Immature natural killer cell (primary cell): ENCODE measurements around the gene NEO1. TPM values are rescaled to one million over a fixed set of nuclear protein-coding genes. Genes with fewer than 3 reads are reported as not detected.

Experiments used
- DNase-seq, 3 donors: peaks; one replicate each; pipeline ENCODE4 v3.0.0; 2022; ENCODE audit warnings: mixed read lengths in 1 of 3
- H3K27ac Mint-ChIP-seq, 6 donors: one replicate each; pipeline ENCODE4 v1.8.0; 2020; ENCODE audit warnings: mixed read lengths in 6 of 6, mild to moderate bottlenecking in 5 of 6, inconsistent platforms in 4 of 6, moderate library complexity in 3 of 6
- H3K27me3 Mint-ChIP-seq, 3 donors: one replicate each; pipeline ENCODE4 v1.8.0; 2020 to 2021; ENCODE audit warnings: low read depth in 3 of 3, mild to moderate bottlenecking in 3 of 3, mixed read lengths in 3 of 3, moderate library complexity in 3 of 3, inconsistent platforms in 1 of 3
- H3K36me3 Mint-ChIP-seq, 3 donors: one replicate each; pipeline ENCODE4 v1.8.0; 2020; ENCODE audit warnings: mixed read lengths in 3 of 3, inconsistent platforms in 2 of 3, mild to moderate bottlenecking in 2 of 3
- H3K4me1 Mint-ChIP-seq, 2 donors: one replicate each; pipeline ENCODE4 v1.8.0; 2020; ENCODE audit warnings: inconsistent platforms in 2 of 2, mild to moderate bottlenecking in 2 of 2, mixed read lengths in 2 of 2, moderate library complexity in 1 of 2
- H3K4me3 Mint-ChIP-seq, 5 donors: one replicate each; pipeline ENCODE4 v1.8.0; 2020; ENCODE audit warnings: mild to moderate bottlenecking in 5 of 5, mixed read lengths in 5 of 5, inconsistent platforms in 3 of 5, moderate library complexity in 3 of 5
- H3K9me3 Mint-ChIP-seq, 6 donors: one replicate each; pipeline ENCODE4 v1.8.0; 2020; ENCODE audit warnings: mild to moderate bottlenecking in 6 of 6, mixed read lengths in 6 of 6, inconsistent platforms in 4 of 6, moderate library complexity in 3 of 6
- polyA plus RNA-seq, 3 donors: library from polyadenylated mRNA; unstranded; fragments of 300-500 nt; fragmentation: Illumina TruSeq; gene quantifications; one replicate each; pipeline ENCODE4 v1.2.3, GENCODE V29; 2021

Gene NEO1
- 1 to 10 TPM; 2.2 to 6.0 (median 2.4) TPM for polyA plus RNA-seq

GRCh38 chr15:73051807-73052652 lies at the start of gene NEO1:
TSS of gene NEO1 (plus strand) at chr15:73052463. CDS start at chr15:73052676, 213 bp downstream.
- Mint-ChIP-seq H3K27me3 (peaks cover 8 to 11% (median 9%) of the 10 kb centered on the region in 3 donors), H3K36me3 (no peaks in the 10 kb centered on the region), H3K27ac (peak within 1 kb of the TSS; percentile 28 to 86 (median 70)), H3K4me3 (peak within 1 kb of the TSS; percentile 83 to 91 (median 86)), H3K4me1 (peaks cover 9 to 15% of the 10 kb centered on the region in 2 donors), H3K9me3 (no peaks in the 10 kb centered on the region)
- peak; percentile 76 to 82 (median 79) for DNase-seq

GRCh38 chr15:73004462-73004861 lies 47.8 kb upstream of the NEO1 start:
- Mint-ChIP-seq H3K27me3 (peaks cover 2 to 21% (median 2%) of the 10 kb centered on the region in 3 donors), H3K4me3 (no peak overlapping the region), H3K4me1 (no peaks in the 10 kb centered on the region), H3K27ac (no peak overlapping the region), H3K36me3 (peaks cover 0 to 5% (median 3%) of the 10 kb centered on the region in 3 donors), H3K9me3 (no peaks in the 10 kb centered on the region)
- no peak for DNase-seq

- H3K36me3 Mint-ChIP-seq: peaks cover 0 to 5% (median 3%) of the 10 kb centered on the region in 3 donors
- no peak for DNase-seq
- no peak overlapping the region for H3K27ac Mint-ChIP-seq
- H3K4me1 Mint-ChIP-seq: no peaks in the 10 kb centered on the region
- no peaks in the 10 kb centered on the region for H3K9me3 Mint-ChIP-seq
- H3K27me3 Mint-ChIP-seq: peaks cover 2 to 21% (median 5%) of the 10 kb centered on the region in 3 donors
- no peak overlapping the region for H3K4me3 Mint-ChIP-seq
Observed at GRCh38 chr15:73005032-73005431, 47.2 kb upstream of the NEO1 start.

GRCh38 chr15:73005446-73005845 lies 46.8 kb upstream of the NEO1 start:
- Mint-ChIP-seq H3K4me1 (no peaks in the 10 kb centered on the region), H3K9me3 (no peaks in the 10 kb centered on the region), H3K27ac (no peak overlapping the region), H3K36me3 (peaks cover 0 to 5% (median 3%) of the 10 kb centered on the region in 3 donors), H3K4me3 (no peak overlapping the region), H3K27me3 (peaks cover 2 to 21% (median 5%) of the 10 kb centered on the region in 3 donors)
- DNase-seq: no peak

- Mint-ChIP-seq H3K36me3 (peaks cover 0 to 5% (median 3%) of the 10 kb centered on the region in 3 donors), H3K4me1 (no peaks in the 10 kb centered on the region), H3K27ac (no peak overlapping the region), H3K4me3 (no peak overlapping the region), H3K27me3 (peaks cover 2 to 18% (median 5%) of the 10 kb centered on the region in 3 donors), H3K9me3 (no peaks in the 10 kb centered on the region)
- no peak for DNase-seq
Observed at GRCh38 chr15:73006523-73006922, 45.7 kb upstream of the NEO1 start.

GRCh38 chr15:73009066-73010056 lies 42.9 kb upstream of the NEO1 start:
- Mint-ChIP-seq H3K4me1 (peaks cover 0 to 2% of the 10 kb centered on the region in 2 donors), H3K27me3 (peaks cover 2 to 15% (median 9%) of the 10 kb centered on the region in 3 donors), H3K36me3 (peaks cover 0 to 5% (median 3%) of the 10 kb centered on the region in 3 donors), H3K27ac (peak overlapping the region in 1 of 6 donors; percentile 33), H3K4me3 (no peak overlapping the region), H3K9me3 (no peaks in the 10 kb centered on the region)
- DNase-seq: no peak

- no peak overlapping the region for H3K4me3 Mint-ChIP-seq
- DNase-seq: no peak
- peaks cover 0 to 2% (median 2%) of the 10 kb centered on the region in 3 donors for H3K36me3 Mint-ChIP-seq
- peaks cover 2 to 12% (median 8%) of the 10 kb centered on the region in 3 donors for H3K27me3 Mint-ChIP-seq
- H3K4me1 Mint-ChIP-seq: peaks cover 0 to 2% of the 10 kb centered on the region in 2 donors
- H3K9me3 Mint-ChIP-seq: no peaks in the 10 kb centered on the region
- H3K27ac Mint-ChIP-seq: no peak overlapping the region
Observed at GRCh38 chr15:73010154-73011152, 41.8 kb upstream of the NEO1 start.

- H3K27me3 Mint-ChIP-seq: peaks cover 0 to 7% (median 2%) of the 10 kb centered on the region in 3 donors
- H3K4me1 Mint-ChIP-seq: peaks cover 0 to 2% of the 10 kb centered on the region in 2 donors
Observed at GRCh38 chr15:73014904-73015303, 37.4 kb upstream of the NEO1 start.

GRCh38 chr15:73015493-73015892 lies 36.8 kb upstream of the NEO1 start:
- Mint-ChIP-seq H3K27me3 (peaks cover 0 to 6% (median 2%) of the 10 kb centered on the region in 3 donors), H3K9me3 (no peaks in the 10 kb centered on the region)

More at GRCh38 chr15:73014904-73015303, 37.4 kb upstream of the NEO1 start:
- Mint-ChIP-seq H3K36me3 (no peaks in the 10 kb centered on the region), H3K9me3 (no peaks in the 10 kb centered on the region), H3K27ac (no peak overlapping the region), H3K4me3 (no peak overlapping the region)
- DNase-seq: no peak

GRCh38 chr15:73017987-73018386 lies 34.3 kb upstream of the NEO1 start:
- Mint-ChIP-seq H3K4me1 (peaks cover 0 to 2% of the 10 kb centered on the region in 2 donors), H3K36me3 (no peaks in the 10 kb centered on the region), H3K9me3 (no peaks in the 10 kb centered on the region), H3K27ac (no peak overlapping the region), H3K4me3 (no peak overlapping the region), H3K27me3 (peaks cover 0 to 3% (median 2%) of the 10 kb centered on the region in 3 donors)
- DNase-seq: no peak

More at GRCh38 chr15:73015493-73015892, 36.8 kb upstream of the NEO1 start:
- no peak for DNase-seq
- Mint-ChIP-seq H3K27ac (no peak overlapping the region), H3K4me3 (no peak overlapping the region), H3K36me3 (no peaks in the 10 kb centered on the region), H3K4me1 (peaks cover 0 to 2% of the 10 kb centered on the region in 2 donors)

GRCh38 chr15:73019154-73019553 lies 33.1 kb upstream of the NEO1 start:
- Mint-ChIP-seq H3K4me1 (no peaks in the 10 kb centered on the region), H3K27me3 (peaks cover 0 to 3% (median 0%) of the 10 kb centered on the region in 3 donors), H3K9me3 (no peaks in the 10 kb centered on the region), H3K36me3 (no peaks in the 10 kb centered on the region), H3K27ac (no peak overlapping the region), H3K4me3 (no peak overlapping the region)
- DNase-seq: no peak

GRCh38 chr15:73019601-73020146 lies 32.6 kb upstream of the NEO1 start:
- Mint-ChIP-seq H3K27ac (no peak overlapping the region), H3K36me3 (no peaks in the 10 kb centered on the region), H3K4me3 (no peak overlapping the region), H3K27me3 (peaks cover 0 to 3% (median 0%) of the 10 kb centered on the region in 3 donors), H3K4me1 (no peaks in the 10 kb centered on the region), H3K9me3 (no peaks in the 10 kb centered on the region)
- DNase-seq: no peak
